RWPE2 (cell line): ENCODE data around the gene RASL11B.
A peak's percentile ranks its signal among the peaks of the same experiment; 100 is the strongest.

Experiments
- ATAC-seq: fragments of 200-7000 bp; cut with Tn5 transposase; 3 replicates; pipeline ENCODE4 v1.9.1; 2021; ENCODE audit warnings: low read depth
- DNase-seq: peaks from one replicate; pipeline ENCODE4 v3.0.0-alpha.2; 2020; ENCODE audit warnings: low spot score
- H3K27ac ChIP-seq: fragments of 450-650 bp; 2 replicates; pipeline ENCODE4 v1.5.1; 2017; ENCODE audit warnings: mild to moderate bottlenecking; ENCODE audit not compliant: poor library complexity, severe bottlenecking
- H3K27me3 ChIP-seq: fragments of 250-450 bp; sonication (Bioruptor Pico); 2 replicates; pipeline ENCODE4 v1.5.1; 2021; ENCODE audit warnings: mild to moderate bottlenecking, moderate library complexity; ENCODE audit not compliant: insufficient read depth, poor library complexity, severe bottlenecking
- H3K36me3 ChIP-seq: fragments of 250-450 bp; sonication (Bioruptor Pico); 2 replicates; pipeline ENCODE4 v1.5.1; 2020; ENCODE audit warnings: low read depth, mild to moderate bottlenecking, moderate library complexity
- H3K4me1 ChIP-seq: fragments of 250-450 bp; sonication (Bioruptor Pico); 2 replicates; pipeline ENCODE4 v1.5.1; 2021; ENCODE audit warnings: mild to moderate bottlenecking, moderate library complexity; ENCODE audit not compliant: insufficient read depth, poor library complexity, severe bottlenecking
- H3K4me3 ChIP-seq: fragments of 250-450 bp; sonication (Bioruptor Pico); 2 replicates; pipeline ENCODE4 v1.5.1; 2021; ENCODE audit warnings: mild to moderate bottlenecking, moderate library complexity; ENCODE audit not compliant: severe bottlenecking
- H3K9me3 ChIP-seq: fragments of 250-450 bp; sonication (Bioruptor Pico); 2 replicates; pipeline ENCODE4 v1.5.1; 2021; ENCODE audit warnings: mild to moderate bottlenecking, moderate library complexity; ENCODE audit not compliant: severe bottlenecking
- TF ChIP-seq, protein P1 (sequence below): fragments of 450-650 bp; IDR thresholded peaks from one replicate; pipeline ENCODE4 v1.5.1; 2017; ENCODE audit warnings: mild to moderate bottlenecking, moderate library complexity; ENCODE audit not compliant: poor library complexity, severe bottlenecking

The RASL11B gene

DNA sequence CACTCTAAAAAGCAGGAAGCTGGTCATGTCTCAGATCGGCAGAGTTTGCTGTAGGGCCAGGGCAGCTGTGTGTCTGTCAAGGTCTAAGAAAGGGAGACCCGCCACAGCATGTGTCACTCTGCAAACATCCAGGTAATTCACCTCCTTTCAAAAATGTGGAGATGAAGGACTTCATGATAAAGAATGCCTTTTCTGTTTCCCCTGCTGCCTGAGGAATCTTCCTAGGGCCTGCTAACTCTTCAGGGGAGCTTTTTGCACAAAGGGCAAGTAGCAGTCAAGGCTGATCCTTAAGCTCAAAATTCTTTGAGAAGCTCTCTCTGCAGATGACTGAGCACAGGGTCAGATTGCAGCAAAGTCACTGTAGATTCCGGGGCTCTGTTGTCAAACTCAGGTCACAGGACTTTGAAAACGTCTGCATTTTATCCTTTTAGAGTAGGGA lies 21.1 kb downstream of the RASL11B start:
- Histone ChIP-seq H3K27ac (no peak overlapping the region), H3K27me3 (no peaks in the 10 kb centered on the region), H3K9me3 (no peaks in the 10 kb centered on the region), H3K36me3 (no peaks in the 10 kb centered on the region), H3K4me1 (no peaks in the 10 kb centered on the region), H3K4me3 (no peak overlapping the region)
- TF ChIP-seq, protein P1, sequence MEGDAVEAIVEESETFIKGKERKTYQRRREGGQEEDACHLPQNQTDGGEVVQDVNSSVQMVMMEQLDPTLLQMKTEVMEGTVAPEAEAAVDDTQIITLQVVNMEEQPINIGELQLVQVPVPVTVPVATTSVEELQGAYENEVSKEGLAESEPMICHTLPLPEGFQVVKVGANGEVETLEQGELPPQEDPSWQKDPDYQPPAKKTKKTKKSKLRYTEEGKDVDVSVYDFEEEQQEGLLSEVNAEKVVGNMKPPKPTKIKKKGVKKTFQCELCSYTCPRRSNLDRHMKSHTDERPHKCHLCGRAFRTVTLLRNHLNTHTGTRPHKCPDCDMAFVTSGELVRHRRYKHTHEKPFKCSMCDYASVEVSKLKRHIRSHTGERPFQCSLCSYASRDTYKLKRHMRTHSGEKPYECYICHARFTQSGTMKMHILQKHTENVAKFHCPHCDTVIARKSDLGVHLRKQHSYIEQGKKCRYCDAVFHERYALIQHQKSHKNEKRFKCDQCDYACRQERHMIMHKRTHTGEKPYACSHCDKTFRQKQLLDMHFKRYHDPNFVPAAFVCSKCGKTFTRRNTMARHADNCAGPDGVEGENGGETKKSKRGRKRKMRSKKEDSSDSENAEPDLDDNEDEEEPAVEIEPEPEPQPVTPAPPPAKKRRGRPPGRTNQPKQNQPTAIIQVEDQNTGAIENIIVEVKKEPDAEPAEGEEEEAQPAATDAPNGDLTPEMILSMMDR, result no peak
- DNase-seq, result no peak
- ATAC-seq, result no peak

DNA sequence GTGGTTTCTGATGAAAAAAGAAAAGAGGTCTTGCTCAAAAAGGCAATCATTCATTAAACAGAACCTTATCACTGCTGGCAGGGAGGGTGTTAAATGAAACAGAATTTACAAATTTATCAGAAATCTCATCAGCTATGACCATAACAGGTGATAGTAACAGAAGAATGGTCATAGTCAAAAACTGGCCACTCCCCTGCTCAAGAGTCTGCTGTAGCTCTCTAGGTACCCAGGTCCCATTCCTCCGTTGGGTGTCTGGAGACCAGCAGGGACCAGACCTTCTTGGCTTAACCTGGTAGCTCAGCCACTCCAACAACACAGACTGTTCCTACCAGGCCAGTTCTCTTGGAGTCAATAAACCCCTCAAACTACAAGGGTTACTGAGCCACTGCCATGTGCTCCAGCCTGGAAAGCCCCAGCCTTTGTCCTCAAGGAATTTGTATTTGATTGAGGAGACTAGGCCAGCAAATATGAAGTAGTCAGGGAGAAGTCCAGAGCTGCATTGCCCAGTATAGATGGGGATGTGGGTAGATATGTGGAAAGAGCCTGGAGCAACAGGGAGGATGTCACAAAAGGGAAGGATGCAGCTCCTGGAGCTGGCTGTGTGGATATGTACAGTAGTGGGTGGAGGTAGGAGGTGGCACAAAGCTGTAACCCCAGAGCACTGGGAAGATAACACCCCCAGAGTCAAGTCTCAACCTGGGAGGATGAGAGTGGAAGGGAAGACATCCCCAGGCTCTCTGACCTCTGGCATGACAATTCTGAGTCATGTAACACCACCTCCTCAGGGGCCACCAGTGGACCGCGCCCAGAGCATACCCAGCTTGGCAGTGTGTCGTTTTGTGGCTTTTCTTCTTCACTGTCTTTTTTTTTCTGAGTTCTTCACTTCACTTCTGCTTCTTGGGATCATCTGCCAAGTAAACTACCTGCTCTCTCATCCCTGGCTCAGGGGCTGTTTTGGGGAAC lies 21.9 kb downstream of the RASL11B start:
- DNase-seq (no peak), ATAC-seq (peak; percentile 14; the same call in 1 of the 3 replicates)
- TF ChIP-seq, protein P1, result no peak
- Histone ChIP-seq H3K36me3 (no peaks in the 10 kb centered on the region), H3K27me3 (no peaks in the 10 kb centered on the region), H3K4me1 (no peaks in the 10 kb centered on the region), H3K27ac (no peak overlapping the region), H3K9me3 (no peaks in the 10 kb centered on the region), H3K4me3 (no peak overlapping the region)

DNA sequence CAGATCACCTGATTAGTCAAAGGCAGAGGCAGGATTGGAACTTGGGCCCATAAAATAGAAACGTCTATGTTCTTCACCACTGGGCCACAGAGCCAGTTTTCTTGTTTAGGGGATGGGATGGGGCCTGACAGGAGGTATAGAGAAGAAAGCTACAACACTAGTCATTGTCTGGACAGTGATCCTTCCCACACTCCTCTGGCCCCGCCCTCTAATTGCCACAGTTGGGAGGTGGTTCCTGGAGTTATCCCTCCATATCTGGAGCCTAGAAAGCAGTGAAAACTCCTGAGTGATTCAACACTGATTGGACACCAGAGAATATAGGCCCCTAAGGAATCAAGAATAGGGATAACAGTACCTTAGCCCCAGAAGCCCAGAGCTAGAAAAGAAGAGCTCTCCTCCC lies 22.9 kb downstream of the RASL11B start:
- Histone ChIP-seq H3K9me3 (no peaks in the 10 kb centered on the region), H3K36me3 (no peaks in the 10 kb centered on the region), H3K27ac (no peak overlapping the region), H3K4me1 (no peaks in the 10 kb centered on the region), H3K27me3 (no peaks in the 10 kb centered on the region), H3K4me3 (no peak overlapping the region)
- DNase-seq (no peak), ATAC-seq (no peak)
- TF ChIP-seq, protein P1, result no peak

DNA sequence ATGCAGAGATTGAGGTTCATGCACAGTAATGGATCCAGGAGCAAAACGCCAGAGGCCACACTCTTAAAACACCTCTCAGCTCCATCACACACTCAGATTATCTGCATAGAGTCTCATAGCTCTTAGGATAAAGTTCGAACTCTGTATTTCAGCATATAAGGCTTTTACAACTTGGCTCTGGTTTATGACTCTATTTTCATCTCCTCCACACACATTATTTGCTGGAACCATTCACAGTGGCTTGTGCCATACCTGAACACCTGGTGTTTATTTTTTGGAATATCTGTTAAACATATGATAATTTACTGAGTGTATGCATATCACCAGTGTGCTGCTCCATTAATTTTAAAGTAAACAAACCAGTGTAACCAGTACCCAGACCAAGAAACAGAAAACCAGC lies 27.2 kb downstream of the RASL11B start:
- TF ChIP-seq, protein P1, result no peak
- no peaks in the 10 kb centered on the region for H3K4me1 ChIP-seq
- no peak overlapping the region for H3K27ac ChIP-seq
- H3K4me3 ChIP-seq, result no peak overlapping the region
- ATAC-seq (no peak), DNase-seq (no peak)
- H3K9me3 ChIP-seq, result no peaks in the 10 kb centered on the region
- no peaks in the 10 kb centered on the region for H3K27me3 ChIP-seq
- H3K36me3 ChIP-seq, result no peaks in the 10 kb centered on the region
